ENCODE data around the gene DMGDH.

Gene DMGDH

GRCh38 chr5:78979909-78980308, 89.6 kb downstream of the DMGDH start:
- in situ Hi-C loops (cut with MboI; ENCODE audit: low sequenced_read_pairs) = no loop called here

DNA sequence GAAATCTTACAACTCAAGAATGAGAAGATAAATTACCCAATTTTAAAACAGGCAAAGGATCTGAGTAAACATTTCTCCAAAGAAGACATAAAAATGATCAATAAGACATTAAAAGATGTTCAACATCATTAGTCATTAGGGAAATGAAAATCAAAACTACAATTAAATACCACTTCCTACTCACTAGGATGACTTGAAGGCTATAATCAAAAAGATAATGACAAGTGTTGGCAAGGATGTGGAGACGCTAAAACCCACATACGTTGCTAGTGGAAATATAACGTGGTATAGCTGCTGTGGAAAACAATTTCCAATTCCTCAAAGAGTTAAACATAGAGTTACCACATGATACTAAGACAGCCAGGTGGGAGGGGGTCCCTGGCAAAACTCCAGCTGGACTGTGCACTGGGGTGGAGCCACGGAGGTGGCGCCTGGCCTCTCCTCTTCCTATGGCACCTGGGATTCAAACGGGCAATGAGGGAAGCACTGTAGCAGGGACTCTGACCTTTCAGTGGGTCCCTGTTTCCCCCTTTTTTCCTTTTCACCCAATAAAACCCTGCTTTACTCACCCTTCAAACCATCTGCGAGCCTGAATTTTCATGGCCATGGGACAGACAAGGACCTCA, 90.2 kb downstream of the DMGDH start:
- in situ Hi-C loops (cut with MboI; ENCODE audit: low sequenced_read_pairs) = no loop called here

DNA sequence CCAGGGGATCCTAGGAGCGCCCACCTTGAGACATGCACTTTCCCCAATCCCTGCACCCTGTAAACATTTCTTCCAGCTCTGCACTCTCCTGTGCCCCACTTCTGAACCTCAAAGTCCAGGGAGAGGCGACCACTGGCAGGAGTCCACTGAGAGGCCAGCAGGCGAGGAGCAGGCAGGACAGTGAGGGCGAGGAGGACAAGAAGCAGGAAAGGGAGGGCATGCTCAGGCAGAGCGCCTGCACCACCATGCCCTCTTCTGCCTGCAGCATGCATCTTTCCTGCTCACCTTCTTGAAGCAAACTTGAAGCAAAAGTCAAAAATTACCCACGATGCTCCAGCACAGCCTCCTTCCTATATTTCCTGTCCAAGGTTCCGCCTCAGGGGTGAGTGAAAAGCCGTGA, 94.4 kb downstream of the DMGDH start:
- in situ Hi-C loops (cut with MboI; ENCODE audit: low sequenced_read_pairs) = no loop called here

DNA sequence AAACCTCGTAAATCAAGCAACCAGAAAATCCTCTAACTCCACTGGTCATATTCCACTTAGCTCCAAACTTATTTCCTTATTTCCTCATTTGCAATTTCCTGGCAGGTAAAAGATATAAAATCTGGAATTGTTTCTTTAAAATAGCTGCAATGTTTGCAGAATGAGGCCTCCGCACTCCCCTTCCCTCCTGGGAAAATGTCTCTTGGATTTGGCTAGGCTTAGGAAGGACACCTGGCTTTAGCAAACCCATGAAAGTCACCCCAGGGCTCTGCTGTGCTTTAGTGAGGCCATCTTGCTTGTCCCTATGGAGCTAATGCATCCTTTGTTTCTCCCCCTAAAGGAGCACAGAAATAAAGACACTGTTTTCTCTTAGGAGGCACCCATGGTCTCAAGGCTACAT, 94.9 kb downstream of the DMGDH start:
- in situ Hi-C loops (cut with MboI; ENCODE audit: low sequenced_read_pairs) = no loop called here

DNA sequence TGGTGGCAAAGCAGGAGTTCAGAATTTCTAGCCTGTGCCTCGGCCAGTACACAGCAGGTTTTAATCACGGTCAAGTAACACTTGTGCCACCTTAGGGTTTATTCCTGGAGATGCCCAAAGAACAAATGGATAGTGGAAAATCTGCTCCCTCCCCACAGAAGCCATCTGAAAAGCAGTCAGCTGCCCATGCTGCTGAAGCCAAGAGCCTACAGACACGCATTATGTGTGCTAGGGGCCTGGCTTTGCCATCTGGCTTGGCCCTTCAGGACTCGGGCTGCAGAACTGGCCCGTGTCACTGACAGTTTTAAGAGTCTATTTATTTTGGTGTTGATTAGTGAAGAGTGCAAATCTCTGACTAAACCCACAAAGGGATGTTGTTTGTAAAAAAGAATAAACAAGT, 95.5 kb downstream of the DMGDH start:
- in situ Hi-C loops (cut with MboI; ENCODE audit: low sequenced_read_pairs) = no loop called here

GRCh38 chr5:78972654-78973428, 96.6 kb downstream of the DMGDH start:
- in situ Hi-C loops (cut with MboI; ENCODE audit: low sequenced_read_pairs) = no loop called here

GRCh38 chr5:78971998-78972397, 97.5 kb downstream of the DMGDH start:
- in situ Hi-C loops (cut with MboI; ENCODE audit: low sequenced_read_pairs) = no loop called here

DNA sequence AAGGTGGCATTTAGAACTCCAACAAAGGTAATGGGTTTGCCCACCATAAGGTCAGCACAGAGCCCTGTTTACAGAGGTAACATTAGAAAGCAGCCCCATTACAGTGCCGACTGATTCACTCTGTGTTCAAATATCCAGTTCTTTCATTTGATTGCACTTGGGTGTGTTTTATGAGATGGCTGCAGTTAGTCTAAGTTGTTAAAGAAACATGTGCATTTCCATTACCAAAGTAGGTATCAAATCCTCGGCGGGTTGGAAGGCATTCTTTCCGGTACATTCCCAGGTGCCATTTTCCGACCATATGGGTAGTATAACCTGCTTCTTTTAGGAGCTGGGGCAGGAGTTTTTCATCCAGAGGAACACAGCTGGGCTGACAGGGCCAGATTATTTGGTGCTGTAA, 100.7 kb downstream of the DMGDH start:
- in situ Hi-C loops (cut with MboI; ENCODE audit: low sequenced_read_pairs) = no loop called here

DNA sequence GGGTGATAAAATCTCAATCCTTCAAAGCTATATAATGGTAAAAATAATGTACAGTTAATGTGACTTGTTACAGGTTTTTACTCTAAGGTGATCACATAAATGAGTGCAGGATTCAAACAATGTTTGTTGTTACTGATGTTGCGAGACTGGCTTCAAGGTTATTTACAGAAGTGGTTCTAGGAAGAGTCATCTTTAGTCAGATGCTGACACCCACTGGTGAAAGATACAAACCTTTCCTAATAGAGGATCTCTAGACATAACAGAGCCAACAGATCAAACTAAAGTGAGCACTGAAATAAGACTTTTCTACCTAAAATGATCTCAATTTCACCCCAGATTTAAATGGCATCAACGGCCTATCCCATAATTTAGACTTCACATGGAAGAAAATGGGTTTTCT, 104.6 kb downstream of the DMGDH start:
- in situ Hi-C loops (cut with MboI; ENCODE audit: low sequenced_read_pairs) = no loop called here

DNA sequence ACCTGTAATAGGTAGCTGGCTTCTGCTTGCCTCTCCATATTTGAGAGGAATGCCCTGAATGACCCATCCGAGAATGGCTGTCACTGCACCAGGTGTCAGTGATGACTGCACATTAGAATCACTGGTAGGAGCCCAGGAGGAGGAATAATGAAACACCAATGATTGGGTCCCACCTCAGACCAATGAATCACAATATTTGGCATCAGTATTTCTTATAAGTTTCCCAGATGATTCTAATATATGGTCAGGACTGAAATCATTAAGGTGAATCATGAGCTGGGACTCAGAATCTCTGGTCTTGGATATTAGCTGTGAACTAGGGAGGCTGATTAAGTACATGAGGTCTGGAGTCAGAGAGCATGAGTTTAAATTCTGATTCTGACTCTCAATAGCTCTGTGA, 107.7 kb downstream of the DMGDH start:
- in situ Hi-C loops (cut with MboI; ENCODE audit: low sequenced_read_pairs) = no loop called here

DNA sequence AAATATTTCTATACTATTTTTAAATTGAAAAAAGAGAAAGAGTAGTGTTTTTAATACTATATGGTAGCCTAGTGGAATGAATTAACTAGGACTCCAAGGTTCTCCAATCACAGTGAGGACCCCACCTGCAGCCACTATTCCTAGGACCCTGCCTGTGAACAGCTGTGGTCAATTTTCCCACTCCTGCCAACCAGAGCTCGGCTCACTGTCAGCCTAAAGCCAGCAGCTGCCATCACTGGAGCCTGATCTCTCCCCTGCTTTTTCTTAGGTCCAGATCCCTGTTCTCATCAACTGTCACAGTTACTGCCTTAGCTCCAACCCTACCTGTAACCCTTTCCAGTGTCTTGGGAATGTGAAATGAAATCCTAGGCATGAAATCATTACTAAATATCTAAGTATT, 109.7 kb downstream of the DMGDH start:
- in situ Hi-C loops (cut with MboI; ENCODE audit: low sequenced_read_pairs) = no loop called here

DNA sequence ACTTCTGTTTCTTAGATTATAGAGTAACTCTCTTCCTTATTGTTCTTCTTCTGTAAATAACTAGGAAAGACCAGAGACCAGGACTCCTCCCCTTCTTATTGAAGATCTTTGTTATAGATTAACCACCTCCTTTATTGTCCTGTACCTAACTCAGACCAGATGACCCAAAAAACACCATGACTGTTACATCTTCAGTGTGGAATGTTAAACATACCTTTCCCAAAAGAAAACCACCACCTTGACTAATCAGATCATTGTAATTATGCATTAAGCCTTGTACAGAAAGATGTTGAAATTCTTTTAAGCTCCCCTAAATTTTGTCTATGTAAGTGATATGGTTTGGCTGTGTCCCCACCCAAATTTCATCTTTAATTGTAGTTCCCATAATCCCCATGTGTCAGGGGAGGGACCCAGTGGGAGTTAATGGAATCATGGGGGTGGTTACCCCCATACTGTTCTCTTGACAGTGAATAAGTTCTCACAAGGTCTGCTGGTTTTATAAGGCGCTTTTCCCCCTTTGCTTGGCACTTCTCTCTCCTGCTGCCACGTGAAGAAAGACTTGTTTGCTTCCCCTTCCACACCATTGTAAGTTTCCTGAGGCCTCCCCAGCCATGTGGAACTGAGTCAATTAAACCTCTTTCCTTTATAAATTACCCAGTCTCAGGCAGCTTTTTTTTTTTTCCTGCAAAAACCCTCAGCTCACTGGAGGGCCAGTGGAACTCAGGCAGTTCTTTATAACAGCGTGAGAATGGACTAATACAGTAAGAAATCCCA, 110.6 kb downstream of the DMGDH start:
- in situ Hi-C loops (cut with MboI; ENCODE audit: low sequenced_read_pairs) = no loop called here

DNA sequence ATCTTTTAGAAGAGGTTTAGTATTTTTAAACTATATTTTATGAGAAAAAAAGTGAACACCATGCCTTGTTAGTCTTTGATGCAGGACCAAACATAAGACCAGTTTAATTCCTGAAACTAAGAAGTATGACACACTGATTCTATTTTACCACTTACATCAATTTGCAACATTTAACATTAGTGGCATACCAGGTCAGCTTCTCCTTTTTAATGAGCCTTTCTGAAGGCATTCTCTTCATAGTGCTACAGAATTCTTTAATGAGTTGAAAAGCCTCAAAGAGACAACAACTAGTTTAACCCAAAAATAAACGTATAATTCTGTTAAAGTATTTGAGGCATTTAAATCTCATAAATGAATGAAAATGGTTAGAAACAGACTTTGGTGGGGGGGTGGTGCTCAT, 112.6 kb downstream of the DMGDH start:
- in situ Hi-C loops (cut with MboI; ENCODE audit: low sequenced_read_pairs) = no loop called here

GRCh38 chr5:78953092-78953800, 116.2 kb downstream of the DMGDH start:
- in situ Hi-C loops (cut with MboI; ENCODE audit: low sequenced_read_pairs) = no loop called here
